Central memory CD8-positive, alpha-beta T cell (primary cell): ENCODE data around the gene RCOR1.
A peak's percentile ranks its signal among the peaks of the same experiment; 100 is the strongest.

ENCODE experiments used
- ATAC-seq: fragments of 150-1000 bp; cut with Tn5 transposase; replicated peaks from 2 replicates; pipeline ENCODE4 v1.10.0; 2022; ENCODE audit warnings: mild to moderate bottlenecking, moderate FRiP score, moderate number of reproducible peaks; ENCODE audit not compliant: poor library complexity, severe bottlenecking; ENCODE audit errors: extremely low read depth
- DNase-seq, 2 donors: peaks; one replicate each; pipeline ENCODE4 v3.0.0; 2021; ENCODE audit warnings: low spot score in 2 of 2
- H3K27ac Mint-ChIP-seq: one replicate; pipeline ENCODE4 v1.8.0; 2022; ENCODE audit warnings: low read depth, mild to moderate bottlenecking, moderate library complexity, mixed read lengths
- H3K27me3 Mint-ChIP-seq: one replicate; pipeline ENCODE4 v1.8.0; 2022; ENCODE audit warnings: mixed read lengths
- H3K36me3 Mint-ChIP-seq: one replicate; pipeline ENCODE4 v1.8.0; 2022; ENCODE audit warnings: mild to moderate bottlenecking, moderate library complexity, mixed read lengths; ENCODE audit not compliant: insufficient read depth
- H3K4me1 Mint-ChIP-seq: one replicate; pipeline ENCODE4 v1.8.0; 2022; ENCODE audit warnings: mixed read lengths
- H3K4me3 Mint-ChIP-seq: one replicate; pipeline ENCODE4 v1.8.0; 2022; ENCODE audit warnings: mild to moderate bottlenecking, moderate library complexity, mixed read lengths
- H3K9me3 Mint-ChIP-seq: one replicate; pipeline ENCODE4 v1.8.0; 2022; ENCODE audit warnings: mixed read lengths

The RCOR1 gene

GRCh38 chr14:102731101-102731870, 138.8 kb downstream of the RCOR1 start:
- peaks cover 22% of the 10 kb centered on the region for H3K36me3 Mint-ChIP-seq
- no peaks in the 10 kb centered on the region for H3K27me3 Mint-ChIP-seq
- no peak for ATAC-seq
- H3K4me1 Mint-ChIP-seq = no peaks in the 10 kb centered on the region
- H3K27ac Mint-ChIP-seq = peak overlapping the region; percentile 35
- no peaks in the 10 kb centered on the region for H3K9me3 Mint-ChIP-seq
- no peak overlapping the region for H3K4me3 Mint-ChIP-seq
- DNase-seq = no peak

GRCh38 chr14:102731871-102732800, 139.7 kb downstream of the RCOR1 start:
- Mint-ChIP-seq H3K27me3 (no peaks in the 10 kb centered on the region), H3K27ac (peak overlapping the region; percentile 35), H3K36me3 (peaks cover 14% of the 10 kb centered on the region), H3K9me3 (no peaks in the 10 kb centered on the region), H3K4me1 (no peaks in the 10 kb centered on the region), H3K4me3 (no peak overlapping the region)
- DNase-seq (no peak), ATAC-seq (no peak)

GRCh38 chr14:102732924-102733323, 140.5 kb downstream of the RCOR1 start:
- DNase-seq (no peak), ATAC-seq (no peak)
- Mint-ChIP-seq H3K9me3 (no peaks in the 10 kb centered on the region), H3K27ac (peak overlapping the region; percentile 19), H3K4me1 (no peaks in the 10 kb centered on the region), H3K27me3 (no peaks in the 10 kb centered on the region), H3K4me3 (no peak overlapping the region), H3K36me3 (peaks cover 10% of the 10 kb centered on the region)

- H3K27ac Mint-ChIP-seq = peak overlapping the region; percentile 19
- H3K4me1 Mint-ChIP-seq = no peaks in the 10 kb centered on the region
- H3K36me3 Mint-ChIP-seq = peaks cover 8% of the 10 kb centered on the region
- no peaks in the 10 kb centered on the region for H3K27me3 Mint-ChIP-seq
- no peaks in the 10 kb centered on the region for H3K9me3 Mint-ChIP-seq
- ATAC-seq (no peak), DNase-seq (no peak)
- no peak overlapping the region for H3K4me3 Mint-ChIP-seq
Measured at GRCh38 chr14:102733326-102733725, 140.9 kb downstream of the RCOR1 start.

GRCh38 chr14:102734436-102734835, 142.0 kb downstream of the RCOR1 start:
- no peaks in the 10 kb centered on the region for H3K27me3 Mint-ChIP-seq
- H3K9me3 Mint-ChIP-seq = no peaks in the 10 kb centered on the region
- H3K27ac Mint-ChIP-seq = no peak overlapping the region
- peaks cover 8% of the 10 kb centered on the region for H3K36me3 Mint-ChIP-seq
- ATAC-seq (no peak), DNase-seq (no peak)
- H3K4me1 Mint-ChIP-seq = no peaks in the 10 kb centered on the region
- no peak overlapping the region for H3K4me3 Mint-ChIP-seq

GRCh38 chr14:102736956-102737355, 144.5 kb downstream of the RCOR1 start:
- H3K4me1 Mint-ChIP-seq = no peaks in the 10 kb centered on the region
- H3K36me3 Mint-ChIP-seq = peaks cover 4% of the 10 kb centered on the region
- H3K27ac Mint-ChIP-seq = no peak overlapping the region
- no peak overlapping the region for H3K4me3 Mint-ChIP-seq
- ATAC-seq (no peak), DNase-seq (no peak)
- no peaks in the 10 kb centered on the region for H3K27me3 Mint-ChIP-seq
- no peaks in the 10 kb centered on the region for H3K9me3 Mint-ChIP-seq

- no peak for ATAC-seq
- H3K4me3 Mint-ChIP-seq = no peak overlapping the region
- DNase-seq = no peak
- no peaks in the 10 kb centered on the region for H3K27me3 Mint-ChIP-seq
- H3K27ac Mint-ChIP-seq = no peak overlapping the region
- H3K4me1 Mint-ChIP-seq = no peaks in the 10 kb centered on the region
- peaks cover 3% of the 10 kb centered on the region for H3K36me3 Mint-ChIP-seq
- H3K9me3 Mint-ChIP-seq = no peaks in the 10 kb centered on the region
Measured at GRCh38 chr14:102737402-102738372, 145.2 kb downstream of the RCOR1 start.

GRCh38 chr14:102738373-102739189, 146.1 kb downstream of the RCOR1 start:
- Mint-ChIP-seq H3K9me3 (no peaks in the 10 kb centered on the region), H3K27ac (no peak overlapping the region), H3K36me3 (peaks cover 1% of the 10 kb centered on the region), H3K4me1 (no peaks in the 10 kb centered on the region), H3K27me3 (no peaks in the 10 kb centered on the region), H3K4me3 (no peak overlapping the region)
- DNase-seq = no peak
- no peak for ATAC-seq

- ATAC-seq (no peak), DNase-seq (no peak)
- no peak overlapping the region for H3K27ac Mint-ChIP-seq
- peaks cover 1% of the 10 kb centered on the region for H3K36me3 Mint-ChIP-seq
- H3K9me3 Mint-ChIP-seq = no peaks in the 10 kb centered on the region
- H3K27me3 Mint-ChIP-seq = no peaks in the 10 kb centered on the region
- no peaks in the 10 kb centered on the region for H3K4me1 Mint-ChIP-seq
- no peak overlapping the region for H3K4me3 Mint-ChIP-seq
Measured at GRCh38 chr14:102739190-102739469, 146.7 kb downstream of the RCOR1 start.

- H3K4me3 Mint-ChIP-seq = no peak overlapping the region
- H3K27ac Mint-ChIP-seq = no peak overlapping the region
- H3K4me1 Mint-ChIP-seq = no peaks in the 10 kb centered on the region
Measured at GRCh38 chr14:102746634-102747438, 154.4 kb downstream of the RCOR1 start.

GRCh38 chr14:102748806-102749205, 156.4 kb downstream of the RCOR1 start:
- H3K4me3 Mint-ChIP-seq = no peak overlapping the region
- no peaks in the 10 kb centered on the region for H3K4me1 Mint-ChIP-seq
- H3K27me3 Mint-ChIP-seq = no peaks in the 10 kb centered on the region
- no peak overlapping the region for H3K27ac Mint-ChIP-seq
- ATAC-seq = no peak
- H3K9me3 Mint-ChIP-seq = no peaks in the 10 kb centered on the region
- H3K36me3 Mint-ChIP-seq = peaks cover 4% of the 10 kb centered on the region
- DNase-seq = no peak

More at GRCh38 chr14:102746634-102747438, 154.4 kb downstream of the RCOR1 start:
- no peaks in the 10 kb centered on the region for H3K27me3 Mint-ChIP-seq
- no peak for ATAC-seq
- H3K9me3 Mint-ChIP-seq = no peaks in the 10 kb centered on the region
- DNase-seq = no peak
- peaks cover 4% of the 10 kb centered on the region for H3K36me3 Mint-ChIP-seq
